K562 (cell line): ENCODE results near the gene IGSF3. TPM values are rescaled to one million over a fixed set of nuclear protein-coding genes. Genes with fewer than 3 reads are reported as not detected.

Source experiments
- ATAC-seq: fragments of 200-7000 bp; cut with Tn5 transposase; 3 replicates; pipeline ENCODE4 v1.9.1; 2020; ENCODE audit warnings: moderate library complexity
- BruUV-seq: library from RNA; stranded (reverse); fragments of 400-500 nt; replicated peaks from 2 replicates; lab custom pipeline; 2021; lab: Mats Ljungman, UMichigan
- CTCF ChIA-PET: fragments of 300-600 bp; formaldehyde crosslinking; extraction: SDS; loops from one replicate; lab custom pipeline; 2021; ENCODE audit warnings: low intra/inter-chr PET ratio; lab: Yijun Ruan, JAX
- POLR2A ChIA-PET: fragments of 300-600, 350-650 bp; sonication (Branson Sonifier 250); formaldehyde crosslinking; extraction: SDS; loops from one replicate; lab custom pipeline; 2021; ENCODE audit warnings: antibody characterized with exemption, inconsistent platforms; lab: Yijun Ruan, JAX
- DNase-seq, 4 experiments: peaks; one replicate each; pipeline versions ENCODE4 v3.0.0 to v3.0.0-alpha.2; 2011 to 2018; ENCODE audit warnings: low spot score in 3 of 4, mixed read lengths in 3 of 4; ENCODE audit errors: extremely low read depth in 1 of 4
- FAIRE-seq: peaks from 2 replicates; lab custom pipeline; 2011; peaks lifted over from hg19 to GRCh38; lab: Jason Lieb, UNC
- H2AFZ ChIP-seq: 2 replicates; pipeline ENCODE4 v1.6.0; 2011; ENCODE audit warnings: low read depth, low read length, control low read depth, inconsistent platforms
- H3K27ac ChIP-seq: fragments of 200-600 bp; 3 replicates; pipeline ENCODE4 v1.8.0; 2011; ENCODE audit warnings: low read depth, mild to moderate bottlenecking, control low read depth, inconsistent platforms, low read length, moderate library complexity, mixed read lengths; ENCODE audit errors: extremely low read depth
- H3K27me3 ChIP-seq, 2 experiments: fragments of 300-600 bp in 1 of 2; 2 replicates in 1 of 2; 3 replicates in 1 of 2; pipeline versions ENCODE4 v1.6.0 to v1.8.0; 2011; ENCODE audit warnings: inconsistent platforms in 2 of 2, low read length in 2 of 2, mild to moderate bottlenecking in 1 of 2, mixed read lengths in 1 of 2, moderate library complexity in 1 of 2; ENCODE audit not compliant: control insufficient read depth in 2 of 2, insufficient read depth in 2 of 2
- H3K36me3 ChIP-seq: fragments of 300-600 bp; 3 replicates; pipeline ENCODE4 v1.8.0; 2011; ENCODE audit warnings: mild to moderate bottlenecking, low read length, inconsistent platforms; ENCODE audit not compliant: control insufficient read depth, insufficient read depth
- H3K4me1 ChIP-seq, 2 experiments: fragments of 200-600 bp in 1 of 2; replicated peaks in 1 of 2; 2 replicates in 1 of 2; 3 replicates in 1 of 2; pipeline versions ENCODE4 v1.5.1 to v1.8.0; 2011; ENCODE audit warnings: inconsistent platforms in 2 of 2, low read length in 2 of 2, mild to moderate bottlenecking in 1 of 2, mixed read lengths in 1 of 2, moderate library complexity in 1 of 2; ENCODE audit not compliant: control insufficient read depth in 2 of 2, insufficient read depth in 2 of 2
- H3K4me2 ChIP-seq: 2 replicates; pipeline ENCODE4 v1.6.1; 2011; ENCODE audit warnings: low read length, control low read depth, inconsistent platforms, mixed read lengths; ENCODE audit not compliant: insufficient read depth
- H3K4me3 ChIP-seq: fragments of 200-600 bp; sonication (generic), shearing (Covaris generic); 2 replicates; pipeline ENCODE4 v1.5.1; 2016; ENCODE audit warnings: control low read depth, inconsistent platforms
- H3K79me2 ChIP-seq: fragments of 200-600 bp; 3 replicates; pipeline ENCODE4 v1.8.0; 2011; ENCODE audit warnings: low read length, inconsistent platforms; ENCODE audit not compliant: control insufficient read depth, insufficient read depth
- H3K9ac ChIP-seq, 2 experiments: 2 replicates each; pipeline versions ENCODE4 v1.6.0 to v1.6.1; 2011; ENCODE audit warnings: low read depth in 2 of 2, low read length in 2 of 2, control low read depth in 1 of 2, inconsistent platforms in 1 of 2, mild to moderate bottlenecking in 1 of 2, mixed read lengths in 1 of 2; ENCODE audit not compliant: insufficient read depth in 1 of 2
- H3K9me1 ChIP-seq: one replicate; pipeline ENCODE4 v1.6.0; 2011; ENCODE audit warnings: inconsistent platforms, mild to moderate bottlenecking, low read length, moderate library complexity; ENCODE audit not compliant: control insufficient read depth, insufficient read depth
- H3K9me3 ChIP-seq: replicated peaks from 2 replicates; pipeline ENCODE4 v1.5.1; 2011; ENCODE audit warnings: low read depth, low read length, inconsistent platforms; ENCODE audit not compliant: control insufficient read depth, insufficient read depth
- H4K20me1 ChIP-seq: replicated peaks from 2 replicates; pipeline ENCODE4 v1.6.1; 2011; ENCODE audit warnings: low read length, inconsistent platforms, mixed read lengths; ENCODE audit not compliant: control insufficient read depth, insufficient read depth
- LCOR ChIP-seq: sonication (generic); formaldehyde crosslinking; IDR thresholded peaks from 2 replicates; pipeline ENCODE4 v1.8.0; 2022; ENCODE audit warnings: mild to moderate bottlenecking, missing genetic modification reagents
- MCM2 ChIP-seq: fragments of 450-650 bp; IDR thresholded peaks from 2 replicates; pipeline ENCODE4 v1.6.1; 2017; ENCODE audit warnings: low read depth, mild to moderate bottlenecking
- MGA ChIP-seq: fragments of 450-650 bp; IDR thresholded peaks from 2 replicates; pipeline ENCODE4 v1.6.1; 2016; ENCODE audit warnings: mild to moderate bottlenecking, moderate library complexity
- PHF21A ChIP-seq: fragments of 450-650 bp; IDR thresholded peaks from 2 replicates; pipeline ENCODE4 v1.6.1; 2017; ENCODE audit warnings: low read depth, borderline replicate concordance
- RFX1 ChIP-seq: fragments of 450-650 bp; IDR thresholded peaks from 2 replicates; pipeline ENCODE4 v1.6.1; 2016; ENCODE audit warnings: mild to moderate bottlenecking, moderate library complexity
- TAL1 ChIP-seq: fragments of 450-650 bp; IDR thresholded peaks from 2 replicates; pipeline ENCODE4 v1.6.1; 2016; ENCODE audit warnings: mild to moderate bottlenecking
- TRIM24 ChIP-seq, 2 experiments: fragments of 450-650 bp; IDR thresholded peaks; 2 replicates each; pipeline ENCODE4 v1.6.1; 2016
- XRCC5 ChIP-seq: fragments of 200-400 bp; formaldehyde crosslinking; IDR thresholded peaks from 2 replicates; pipeline ENCODE4 v1.6.1; 2017; ENCODE audit warnings: low read depth, mild to moderate bottlenecking, low read length
- ZBTB2 ChIP-seq: fragments of 450-650 bp; IDR thresholded peaks from 2 replicates; pipeline ENCODE4 v1.6.1; 2016; ENCODE audit warnings: antibody characterized with exemption
- WGBS: fragments of 100-300 bp; shearing (Covaris generic); methylation state at CpG from one replicate; pipeline ENCODE4 v1.1.6; 2016; ENCODE audit warnings: low coverage, mixed read lengths; ENCODE audit not compliant: insufficient coverage; ENCODE audit errors: missing lambda C conversion rate; 5-methylcytosine and 5-hydroxymethylcytosine counted together
- in situ Hi-C: fragments of 300-500 bp; cut with MboI; formaldehyde crosslinking; loops from 4 replicates; pipeline ENCODE4 v1.15.0; 2018; ENCODE audit warnings: inconsistent platforms, mixed read lengths
- intact Hi-C: fragments of 100-400 bp; cut with micrococcal nuclease; formaldehyde crosslinking; loops from 2 replicates; pipeline ENCODE4 v1.14.2; 2022
- polyA plus RNA-seq, 8 experiments: library from polyadenylated mRNA; depleted of rRNA in 4 of 8; stranded (reverse) in 5 of 8; unstranded in 3 of 8; fragments of >200 nt; fragmentation: Nextera tagmentation in 2 of 8; fragmentation: Illumina TruSeq in 1 of 8; extraction: Ambion mirVana in 2 of 8; extraction: Trizol in 1 of 8; gene quantifications; 2 replicates each; pipeline versions ENCODE4 v1.2.1 to v1.2.3, GENCODE V29; 2011 to 2014; ENCODE audit warnings: inconsistent platforms in 1 of 8, missing spikeins in 1 of 8
- total RNA-seq, 7 experiments: library from RNA; depleted of rRNA in 6 of 7; stranded (reverse); fragments of >200 nt in 6 of 7; fragmentation: Illumina TruSeq in 2 of 7; extraction: Trizol in 2 of 7; gene quantifications; 2 replicates each; pipeline versions ENCODE4 v1.2.1 to v1.2.3, GENCODE V29; 2011 to 2021; ENCODE audit warnings: low replicate concordance in 1 of 7

The IGSF3 gene
- total and polyA plus RNA-seq, 9 of the 15 experiments (the other 6 are each of a cell fraction or from before 2014, with no cell fraction given) = 1.1 to 15.0 (median 8.3) TPM

- ATAC-seq (peak; percentile 5), FAIRE-seq (no peak), DNase-seq (peak in 2 of 4 experiments; percentile 35 to 40)
- peak overlapping the region; percentile 92 for H3K4me2 ChIP-seq
- H3K27me3 ChIP-seq = no peaks in the 10 kb centered on the region
- H3K27ac ChIP-seq = peak overlapping the region; percentile 88
- no peaks in the 10 kb centered on the region for H3K9me3 ChIP-seq
- ChIA-PET POLR2A (interaction anchor here (0.6 to 1.1 kb wide), 8 partner anchors 11 to 1103 kb away, joined by 3 to 5 read pairs (median 3); no protein-coding TSS in a partner anchor), CTCF (no interaction called here)
- peak overlapping the region; percentile 82 for H3K4me3 ChIP-seq
- H4K20me1 ChIP-seq = peaks cover 18% of the 10 kb centered on the region; the same call in 1 of the 2 replicates
- H2AFZ ChIP-seq = peak overlapping the region; percentile 92
- H3K36me3 ChIP-seq = peaks cover 4% of the 10 kb centered on the region; the same call in 1 of the 3 replicates
- WGBS = 16% methylated on average over 24 of the region's 24 CpGs
- TSS peak; percentile 88 for BruUV-seq
- in situ Hi-C loops = no loop called here
- no peaks in the 10 kb centered on the region for H3K9me1 ChIP-seq
- peak overlapping the region; percentile 93 to 97 for H3K9ac ChIP-seq
- intact Hi-C loops = loop anchor here (5.0 to 10.0 kb wide), 2 partner anchors 151 to 553 kb away; partner anchors contain the start of gene TRIM45
- H3K79me2 ChIP-seq = peaks cover 46% of the 10 kb centered on the region
- H3K4me1 ChIP-seq = peaks cover 45 to 51% of the 10 kb centered on the region in 2 experiments
- TF ChIP-seq XRCC5 = peak; percentile 38; the same call in 1 of the 2 replicates
- no peak for TF ChIP-seq LCOR (CRISPR knock-in tag)
- 0 out of 4 replicates have a peak, but pooled peaks of 1 of the 2 experiments have one; percentile 7 for TF ChIP-seq TRIM24 (IDR thresholded peaks at IDR 0.05)
- TF ChIP-seq MCM2 = 0 out of 2 replicates have a peak, but pooled peaks have one; percentile 44
- peak; percentile 63; the same call in 1 of the 2 replicates for TF ChIP-seq ZBTB2
- TF ChIP-seq MGA = peak; percentile 76
- TF ChIP-seq PHF21A = peak; percentile 67
- no peak for TF ChIP-seq RFX1
- TF ChIP-seq TAL1 = 0 out of 2 replicates have a peak, but pooled peaks have one; percentile 9
Measured at GRCh38 chr1:116571215-116571919, 96.2 kb downstream of the IGSF3 start.
